GM19438 (cell line): ENCODE measurements around the gene NOX5.

Experiments
- ATAC-seq: cut with Tn5 transposase; IDR thresholded peaks from one replicate; pipeline ENCODE4 v1.9.1; 2021; ENCODE audit warnings: low read depth; ENCODE audit not compliant: unreplicated experiment

NOX5 gene

GRCh38 chr15:68990231-68990991 lies 24.1 kb upstream of the NOX5 start:
- ATAC-seq = no peak

DNA sequence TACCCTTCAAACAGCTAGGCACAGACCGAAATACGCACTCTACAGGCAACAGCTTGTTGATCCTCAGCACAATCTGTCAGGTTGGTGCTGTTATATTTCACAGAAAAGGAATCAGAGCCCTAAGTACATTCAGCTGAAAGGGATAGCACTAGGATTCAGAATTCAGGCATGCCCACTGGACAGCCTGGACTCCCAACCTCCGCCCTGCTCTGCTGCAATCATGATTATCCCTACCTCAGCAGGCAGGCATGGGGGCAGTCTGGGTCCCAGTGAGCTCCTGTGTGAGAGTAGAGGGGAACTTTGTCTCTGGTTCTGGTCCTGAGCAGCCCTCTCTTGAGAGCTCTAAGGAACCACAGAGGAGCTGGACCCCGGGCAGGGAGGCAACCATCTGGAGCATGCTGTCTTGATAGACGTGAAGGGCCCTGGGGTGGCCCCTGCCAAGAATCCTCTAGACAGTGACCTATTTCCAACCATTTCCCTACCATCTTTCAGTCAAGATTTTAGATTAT lies 23.4 kb upstream of the NOX5 start:
- no peak for ATAC-seq

GRCh38 chr15:68991723-68992122 lies 22.8 kb upstream of the NOX5 start:
- no peak for ATAC-seq

GRCh38 chr15:68992696-68993095 lies 21.8 kb upstream of the NOX5 start:
- ATAC-seq = no peak

DNA sequence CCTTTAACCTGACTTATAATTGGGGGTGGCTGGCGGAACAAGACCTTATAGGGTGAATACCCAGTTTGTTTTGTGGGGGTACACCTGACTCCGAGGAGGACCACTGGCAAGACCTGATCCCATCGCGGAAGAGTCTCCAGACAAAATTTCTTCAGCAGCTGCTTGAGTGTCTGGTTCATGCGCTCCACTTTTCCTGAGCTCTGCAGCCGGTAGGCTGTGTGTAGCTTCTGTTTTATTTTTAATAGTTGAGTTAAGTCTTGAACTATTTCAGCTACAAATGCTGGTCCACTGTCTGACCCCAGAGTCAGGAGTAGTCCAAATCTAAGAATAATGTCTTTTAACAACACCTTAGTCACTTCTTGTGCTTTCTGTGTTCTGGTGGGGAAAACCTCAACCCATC lies 21.2 kb upstream of the NOX5 start:
- no peak for ATAC-seq

- no peak for ATAC-seq
Measured at GRCh38 chr15:68994149-68994548, 20.3 kb upstream of the NOX5 start.

DNA sequence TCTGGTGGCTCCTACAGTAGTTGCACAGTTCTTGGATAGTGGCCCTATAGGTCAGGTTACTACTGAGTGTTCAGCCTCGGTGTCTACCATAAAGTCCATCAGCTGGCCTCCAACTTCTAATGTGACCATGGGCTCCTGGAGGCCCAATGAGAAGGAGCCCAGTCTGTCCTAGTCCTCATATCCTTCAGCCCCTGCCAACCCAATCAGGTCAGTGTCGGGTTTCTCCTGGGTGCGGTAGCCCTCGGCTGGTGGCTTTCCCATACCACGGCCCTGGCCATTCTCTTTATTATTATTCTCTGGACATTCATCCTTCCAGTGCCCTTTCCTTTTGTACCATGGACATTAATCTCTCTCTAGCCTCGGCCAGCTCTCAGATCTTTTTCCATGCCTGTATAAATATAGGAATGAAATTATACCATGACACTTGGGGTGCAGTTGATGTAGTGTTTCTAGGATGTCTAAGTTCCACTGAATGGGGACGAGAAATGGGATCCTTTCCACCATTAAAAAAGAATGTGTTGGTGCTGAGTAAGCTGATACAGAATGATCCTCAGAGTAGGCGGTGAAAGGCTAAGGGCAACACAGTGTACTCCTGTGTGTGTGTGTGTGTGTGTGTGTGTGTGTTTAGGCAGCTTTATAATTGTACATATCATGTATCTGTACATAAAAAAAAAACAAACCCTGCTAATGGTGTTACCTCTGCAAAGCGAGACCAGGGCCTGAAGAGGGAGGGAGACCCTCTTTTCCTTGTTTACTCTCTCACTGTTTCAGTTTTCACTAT lies 19.3 kb upstream of the NOX5 start:
- no peak for ATAC-seq

DNA sequence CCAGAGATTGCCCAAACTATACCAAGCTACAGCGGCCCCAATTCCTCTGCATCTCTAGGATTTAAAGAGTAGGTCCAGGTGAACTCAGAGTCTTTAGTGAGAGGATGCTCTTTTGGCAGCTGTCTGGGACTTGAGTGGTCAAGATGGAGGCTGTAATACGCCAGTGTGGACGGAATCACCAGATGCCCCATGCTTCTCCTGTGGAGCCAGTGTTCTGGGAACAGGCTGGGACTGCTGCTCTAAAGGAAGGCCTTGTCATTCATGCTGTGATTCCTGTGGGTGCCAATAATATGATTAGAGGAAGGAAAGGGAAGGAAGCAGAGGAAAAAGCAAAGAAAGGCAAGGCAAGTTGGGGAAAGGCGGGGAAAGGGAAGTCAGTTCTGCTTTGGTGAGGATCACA lies 17.4 kb upstream of the NOX5 start:
- no peak for ATAC-seq

- no peak for ATAC-seq
Measured at GRCh38 chr15:68997930-68998777, 16.3 kb upstream of the NOX5 start.

DNA sequence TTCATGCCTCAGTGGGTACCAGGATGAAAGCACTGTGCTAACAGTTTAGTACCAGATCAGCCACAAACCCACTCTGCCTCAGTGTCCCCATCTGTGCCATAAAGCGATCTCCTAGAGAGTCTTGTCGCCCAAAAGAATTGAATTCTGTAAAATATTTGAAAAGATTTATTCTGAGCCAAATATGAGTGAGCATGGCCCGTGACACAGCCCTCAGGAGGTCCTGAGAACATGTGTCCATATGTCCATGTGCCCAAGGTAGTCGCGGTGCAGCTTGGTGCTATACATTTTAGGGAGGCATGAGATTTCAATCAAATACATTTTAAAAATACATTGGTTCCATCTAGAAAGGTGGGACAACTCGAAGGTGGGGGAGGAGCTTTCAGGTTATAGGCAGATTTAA lies 15.4 kb upstream of the NOX5 start:
- ATAC-seq = no peak

GRCh38 chr15:69000091-69000490 lies 14.4 kb upstream of the NOX5 start:
- no peak for ATAC-seq

GRCh38 chr15:69000725-69001503 lies 13.6 kb upstream of the NOX5 start:
- ATAC-seq = no peak

DNA sequence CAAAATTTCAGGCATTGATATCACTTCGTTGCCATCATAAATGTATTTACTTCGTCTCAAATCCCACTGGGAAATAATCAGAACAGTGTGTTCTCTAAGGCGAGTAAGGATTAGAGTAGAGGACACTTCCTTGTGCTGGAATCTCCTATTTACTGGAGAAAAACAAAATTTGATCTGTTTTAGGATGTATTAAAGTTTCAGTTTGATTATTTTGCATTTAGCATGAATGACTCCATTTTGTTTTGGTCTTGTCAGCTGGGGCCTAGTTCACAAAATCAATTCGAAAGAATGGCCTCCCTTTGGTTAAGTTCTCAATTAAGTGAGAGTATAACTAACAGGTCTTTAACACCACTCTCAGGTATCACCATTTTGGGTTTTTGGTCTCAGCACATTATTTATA lies 11.7 kb upstream of the NOX5 start:
- ATAC-seq = no peak

- ATAC-seq = no peak
Measured at GRCh38 chr15:69004011-69004410, 10.5 kb upstream of the NOX5 start.

- ATAC-seq = no peak
Measured at GRCh38 chr15:69008056-69008455, 6.4 kb upstream of the NOX5 start.

GRCh38 chr15:69009341-69009740 lies 5.2 kb upstream of the NOX5 start:
- ATAC-seq = no peak

DNA sequence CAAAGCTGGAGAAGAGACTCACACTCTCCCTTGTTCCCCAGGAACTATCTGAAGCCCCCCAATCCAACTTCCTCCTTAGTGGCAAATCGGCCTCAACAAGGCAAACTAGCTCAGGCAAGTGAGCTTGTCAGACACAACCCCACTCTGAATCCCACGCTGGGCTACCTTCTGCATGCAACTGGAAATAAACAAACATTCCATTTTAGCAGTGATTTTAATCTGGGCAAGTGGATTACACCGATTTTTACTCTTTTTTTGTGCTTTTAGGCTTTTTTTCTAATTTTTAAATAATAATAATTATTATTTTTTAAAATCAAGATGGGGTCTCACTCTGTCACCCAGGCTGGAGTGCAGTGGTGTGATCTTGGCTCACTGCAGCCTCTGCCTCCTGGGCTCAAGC lies 2.9 kb upstream of the NOX5 start:
- ATAC-seq = no peak

- no peak for ATAC-seq
Measured at GRCh38 chr15:69012761-69013364, 1.6 kb upstream of the NOX5 start.

- ATAC-seq = no peak
Measured at GRCh38 chr15:69013726-69014406, 629 bp upstream of the NOX5 start.
